GM18508 (cell line): ENCODE results near the gene TUBA3E.
"Not testable (repeated sequence)": the region's sequence is repeated elsewhere in the genome, so short reads cannot be mapped to it uniquely, and the experiment has no call there.

Experiments used
- ATAC-seq: cut with Tn5 transposase; IDR thresholded peaks from one replicate; pipeline ENCODE4 v1.9.1; 2021; ENCODE audit warnings: moderate number of reproducible peaks; ENCODE audit not compliant: insufficient read depth, unreplicated experiment

Gene TUBA3E

GRCh38 chr2:130165293-130166016 lies 32.8 kb downstream of the TUBA3E start:
- no peak for ATAC-seq

- no peak for ATAC-seq
Observed at GRCh38 chr2:130162968-130163367, 35.3 kb downstream of the TUBA3E start.

DNA sequence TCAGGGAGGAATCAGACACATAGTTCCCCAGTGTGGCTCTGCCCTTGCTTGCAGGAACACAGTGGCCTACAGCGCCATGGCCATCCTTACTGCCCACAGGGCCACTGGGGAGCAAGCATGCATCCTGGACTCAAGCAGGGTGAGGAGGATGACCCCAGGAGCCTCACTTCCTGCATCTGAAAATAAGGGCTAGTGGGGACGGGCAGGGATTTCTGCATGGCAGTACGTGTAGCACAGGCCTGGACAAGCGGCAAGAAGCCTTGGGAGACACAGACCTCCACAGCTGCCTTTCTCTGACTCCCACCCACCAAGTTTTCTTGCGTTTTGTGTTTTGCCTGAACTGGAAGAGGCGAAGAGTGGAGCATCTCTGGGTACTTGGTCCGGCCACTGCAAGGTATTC lies 35.8 kb downstream of the TUBA3E start:
- not testable (repeated sequence) for ATAC-seq

DNA sequence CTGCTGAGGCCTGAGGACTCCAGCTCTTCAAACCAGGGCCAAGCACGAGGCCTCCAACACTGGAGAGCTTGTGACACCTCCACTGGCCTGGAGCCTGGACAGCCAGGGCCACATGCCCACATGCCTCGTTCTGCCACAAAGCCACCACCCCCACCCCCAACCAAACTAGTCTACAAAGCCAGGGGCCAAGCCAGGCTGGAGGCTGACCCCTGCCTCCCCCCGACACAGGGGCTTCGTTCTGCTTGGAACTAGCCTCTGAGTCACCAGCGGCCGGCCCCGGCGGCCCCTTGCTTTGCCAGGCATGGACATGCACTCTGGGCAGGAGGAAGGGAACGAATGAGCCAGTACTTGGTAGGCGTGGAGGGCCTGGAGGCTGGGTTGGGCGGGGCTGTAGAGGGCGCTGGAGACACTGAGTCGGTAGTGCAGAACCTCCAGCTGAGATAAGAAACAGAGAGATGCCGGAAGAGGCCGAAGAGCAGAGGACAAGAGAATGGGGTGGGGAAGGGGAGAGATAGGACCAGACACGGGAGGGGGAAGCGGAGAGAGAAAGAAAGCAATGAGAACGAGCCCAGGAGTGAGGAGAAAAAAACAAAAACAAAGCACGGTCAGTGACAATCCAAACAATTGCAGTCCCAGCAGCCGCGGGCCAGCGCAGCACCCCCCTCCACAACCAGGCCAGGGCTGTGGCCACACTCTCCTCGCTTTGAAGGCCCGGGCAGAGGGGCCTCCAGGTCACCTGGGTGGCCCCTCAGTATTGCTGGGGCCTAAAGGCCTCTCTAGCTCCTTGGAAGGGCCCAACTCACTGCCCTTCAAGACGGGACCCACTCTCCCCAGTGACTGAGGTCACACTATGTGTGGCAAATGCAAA lies 37.2 kb downstream of the TUBA3E start:
- ATAC-seq, result not testable (repeated sequence)

DNA sequence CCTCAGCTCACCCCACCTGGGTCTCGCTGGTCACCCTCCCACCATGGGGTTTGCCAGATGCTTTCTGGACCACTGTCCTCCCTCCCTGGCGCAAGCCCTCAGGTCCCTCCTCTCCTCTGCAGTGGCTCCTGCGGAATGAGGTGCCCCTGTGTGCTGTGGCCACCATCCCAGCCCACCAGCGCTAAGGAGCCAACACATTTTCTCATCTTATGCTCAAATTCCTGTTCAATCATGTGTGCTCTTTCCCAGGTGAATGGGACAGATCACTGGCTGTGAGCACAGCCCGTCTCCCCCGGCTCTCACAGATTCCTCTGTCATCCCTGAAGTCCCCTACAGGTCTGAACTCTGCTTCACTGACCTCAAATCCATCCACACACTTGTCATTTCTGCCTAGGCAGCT lies 38.1 kb downstream of the TUBA3E start:
- no peak for ATAC-seq

GRCh38 chr2:130159376-130159775 lies 38.9 kb downstream of the TUBA3E start:
- ATAC-seq, result not testable (repeated sequence)

GRCh38 chr2:130158631-130159030 lies 39.6 kb downstream of the TUBA3E start:
- ATAC-seq, result no peak

- peak; percentile 76 for ATAC-seq
Observed at GRCh38 chr2:130157825-130158514, 40.3 kb downstream of the TUBA3E start.

DNA sequence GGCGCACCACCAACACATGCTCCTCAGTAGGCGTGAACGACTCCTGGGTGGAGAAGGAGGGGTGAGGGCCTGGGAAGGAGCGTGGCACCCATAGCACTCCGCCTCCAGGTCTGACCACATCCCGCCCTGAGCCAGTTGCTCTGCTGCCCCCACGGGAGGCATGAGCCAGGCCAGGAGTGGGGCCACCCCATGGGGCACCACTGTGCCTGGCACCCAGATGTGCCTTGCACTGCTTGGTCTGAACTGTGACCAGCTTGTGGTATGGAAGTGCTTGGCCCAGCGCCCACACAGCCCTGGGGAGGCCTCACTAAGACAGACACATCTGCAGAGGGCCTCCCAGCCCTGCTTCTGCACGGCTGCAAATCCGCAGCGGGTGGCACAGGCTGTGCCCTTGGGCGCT lies 40.9 kb downstream of the TUBA3E start:
- peak; percentile 29 for ATAC-seq

DNA sequence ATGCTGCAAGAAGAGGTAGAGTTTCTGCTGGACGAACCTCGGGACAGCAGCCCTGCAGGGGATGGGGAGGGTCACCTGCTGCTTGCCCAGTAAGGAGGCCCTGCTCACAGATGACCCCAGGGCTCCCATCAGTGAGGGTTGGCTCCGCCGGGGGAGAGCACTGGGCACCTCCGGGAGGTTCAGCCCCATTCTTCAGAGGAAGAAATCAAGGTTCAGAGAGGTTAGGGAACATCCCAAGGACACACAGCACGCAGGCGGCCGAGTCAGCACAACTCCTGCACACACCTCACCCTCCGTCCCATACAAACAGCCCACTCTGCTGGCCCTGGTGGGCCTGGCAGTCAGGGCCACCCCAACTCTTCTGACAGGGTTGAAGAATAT lies 41.6 kb downstream of the TUBA3E start:
- ATAC-seq, result no peak

GRCh38 chr2:130155956-130156623 lies 42.1 kb downstream of the TUBA3E start:
- ATAC-seq, result not testable (repeated sequence)

DNA sequence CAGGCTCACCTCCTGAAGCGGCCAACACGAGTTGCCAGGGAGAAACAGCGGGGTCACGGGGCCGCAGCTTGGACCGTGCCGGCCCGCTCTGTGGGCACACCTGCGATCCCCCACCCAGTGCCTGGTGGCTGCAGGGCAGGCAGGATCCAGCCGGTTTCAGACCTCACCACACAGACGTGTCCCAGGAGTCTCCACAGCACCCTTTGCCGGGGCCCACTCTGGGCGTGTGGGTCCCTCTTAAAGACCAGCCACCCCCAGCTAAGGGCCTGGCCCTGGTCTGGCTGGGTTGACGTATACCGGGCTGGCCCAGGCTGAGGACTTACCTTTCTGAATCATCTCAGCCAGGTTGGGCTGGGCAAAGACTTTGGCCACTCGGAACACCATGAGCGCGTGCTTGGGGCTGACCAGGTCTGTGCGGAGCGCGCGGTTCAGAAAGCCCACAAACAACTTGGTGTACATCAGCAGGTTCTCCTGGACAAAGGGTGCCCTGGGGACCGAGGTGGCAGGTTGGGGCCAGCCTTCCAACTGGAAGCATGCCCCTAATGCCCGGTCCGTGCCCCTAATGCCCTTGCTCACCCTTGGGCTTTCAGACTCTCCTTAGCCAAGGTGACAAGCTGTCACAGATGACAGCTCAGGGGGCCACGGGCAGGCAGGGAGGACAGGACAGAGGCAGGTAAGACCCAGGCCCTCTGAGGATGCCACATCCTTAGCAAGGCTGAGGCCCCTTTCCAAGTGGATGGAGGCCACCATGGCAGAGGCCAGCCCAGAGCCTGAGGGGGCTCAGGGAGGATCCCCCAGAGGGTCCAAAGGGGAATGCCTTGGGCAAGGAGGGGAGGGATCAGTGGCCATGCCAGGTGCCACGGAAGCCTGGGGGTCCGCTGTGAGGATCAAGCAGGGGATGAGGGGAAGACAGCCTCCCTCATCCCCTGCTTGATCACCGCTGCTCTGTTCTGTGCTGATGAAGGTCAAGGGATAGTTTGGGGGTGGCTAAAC lies 43.2 kb downstream of the TUBA3E start:
- ATAC-seq, result no peak

GRCh38 chr2:130154423-130154770 lies 43.8 kb downstream of the TUBA3E start:
- not testable (repeated sequence) for ATAC-seq

- not testable (repeated sequence) for ATAC-seq
Observed at GRCh38 chr2:130153721-130154422, 44.4 kb downstream of the TUBA3E start.

DNA sequence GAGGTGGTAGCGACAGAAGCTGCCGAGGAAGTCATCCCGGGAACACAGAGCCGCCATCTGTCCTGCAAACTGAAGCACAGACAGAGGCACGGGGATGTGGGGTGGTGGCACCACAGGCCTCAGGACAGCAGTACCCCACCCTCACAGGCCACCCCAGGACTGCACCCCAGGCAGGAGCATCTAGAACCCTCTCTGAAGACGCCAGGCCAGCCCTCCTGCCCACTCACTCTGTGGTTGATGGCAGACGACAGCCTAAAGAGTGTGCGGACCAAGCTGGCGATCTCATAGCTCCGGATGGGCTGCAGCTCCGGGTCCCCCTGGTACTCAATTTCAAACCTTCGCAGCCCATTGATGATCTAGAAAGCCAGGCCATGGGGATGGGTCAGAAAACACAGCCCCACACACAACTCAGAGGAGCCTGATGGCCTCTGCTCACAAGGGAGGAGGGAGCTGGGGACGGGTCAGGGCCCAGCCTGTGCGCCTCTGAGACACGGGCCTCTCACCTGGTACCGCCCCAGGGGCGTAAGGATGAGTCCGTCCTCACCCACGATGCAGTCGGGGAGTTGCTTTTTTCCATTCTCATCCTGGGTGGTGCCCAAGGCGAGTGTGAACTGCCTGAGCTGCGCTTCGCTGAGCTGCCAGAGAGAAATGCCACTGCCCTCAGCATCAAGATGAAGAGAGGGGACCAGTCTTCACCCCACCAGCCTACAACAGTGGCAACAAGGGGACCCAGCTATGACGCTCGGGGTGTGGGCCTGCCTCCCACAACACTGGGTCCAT lies 45.2 kb downstream of the TUBA3E start:
- ATAC-seq, result no peak

- not testable (repeated sequence) for ATAC-seq
Observed at GRCh38 chr2:130152136-130152815, 46.0 kb downstream of the TUBA3E start.

DNA sequence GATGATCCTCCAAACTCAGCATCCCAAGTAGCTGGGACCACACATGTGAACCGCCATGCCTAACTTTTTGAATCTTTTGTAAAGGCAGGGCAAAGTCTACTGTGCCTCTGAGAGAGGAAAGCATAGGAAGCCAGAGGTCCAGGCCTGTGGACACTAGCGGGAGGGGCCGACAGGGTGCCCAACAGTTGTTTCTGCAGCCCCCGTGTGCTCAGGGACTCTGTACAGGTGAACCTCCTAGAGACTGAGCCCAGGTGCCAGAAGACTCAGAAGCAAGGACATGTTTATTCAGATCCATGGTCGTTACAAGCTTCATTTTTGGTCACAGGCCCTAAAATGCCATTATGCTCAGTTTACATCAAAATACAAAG lies 47.1 kb downstream of the TUBA3E start:
- not testable (repeated sequence) for ATAC-seq
